GM12873 (cell line): ENCODE measurements around the gene FAT1.

Source experiments
- CTCF ChIP-seq: IDR thresholded peaks from 2 replicates; pipeline ENCODE4 v1.5.1; 2012; ENCODE audit warnings: low read depth, mild to moderate bottlenecking, moderate library complexity, low read length, control low read depth; ENCODE audit not compliant: insufficient read depth; ENCODE audit errors: missing control alignments

The FAT1 gene

GRCh38 chr4:186634591-186635128 lies 89.0 kb downstream of the FAT1 start:
- no peak for TF ChIP-seq CTCF

- TF ChIP-seq CTCF = no peak
These were observed 89.8 kb downstream of the FAT1 start for GRCh38 chr4:186633844-186634243.

GRCh38 chr4:186630128-186630527 lies 93.5 kb downstream of the FAT1 start:
- TF ChIP-seq CTCF = no peak

GRCh38 chr4:186628058-186628711 lies 95.5 kb downstream of the FAT1 start:
- TF ChIP-seq CTCF = no peak

- TF ChIP-seq CTCF = no peak
These were observed 96.3 kb downstream of the FAT1 start for GRCh38 chr4:186627226-186627865.

- TF ChIP-seq CTCF = no peak
These were observed 98.7 kb downstream of the FAT1 start for GRCh38 chr4:186624951-186625350.

GRCh38 chr4:186623546-186623945 lies 100.1 kb downstream of the FAT1 start:
- TF ChIP-seq CTCF = no peak
